B cell (primary cell): ENCODE measurements around the gene PCK1. TPM values are rescaled to one million over a fixed set of nuclear protein-coding genes. Genes with fewer than 3 reads are reported as not detected.

ENCODE experiments used
- ATAC-seq: fragments of 200-7000 bp; cut with Tn5 transposase; one replicate; pipeline ENCODE4 v1.10.0; 2021; ENCODE audit warnings: low read depth, mild to moderate bottlenecking, moderate number of reproducible peaks, moderate library complexity
- CTCF ChIA-PET: fragments of 350-600 bp; sonication (Branson Sonifier 250); formaldehyde crosslinking; loops from one replicate; lab custom pipeline; 2021; ENCODE audit warnings: antibody characterized with exemption, inconsistent platforms; lab: Charles Lee
- POLR2A ChIA-PET: fragments of 350-600 bp; sonication (Branson Sonifier 250); formaldehyde crosslinking; loops from one replicate; lab custom pipeline; 2021; ENCODE audit warnings: antibody characterized with exemption; lab: Charles Lee
- DNase-seq: peaks from one replicate; pipeline ENCODE4 v3.0.0; 2013
- H2AFZ ChIP-seq: 2 replicates; pipeline ENCODE4 v1.6.1; 2012; ENCODE audit warnings: mild to moderate bottlenecking, low read depth, low read length; ENCODE audit not compliant: insufficient read depth, poor library complexity, severe bottlenecking
- H3K27ac ChIP-seq, 2 donors: 1 replicate in 1 of 2; 2 replicates in 1 of 2; pipeline ENCODE4 v1.5.1; 2012 to 2013; ENCODE audit warnings: low read length in 2 of 2, mild to moderate bottlenecking in 2 of 2, moderate library complexity in 1 of 2
- H3K27me3 ChIP-seq, 4 experiments: fragments of 200-600 bp in 1 of 4; sonication (generic) in 1 of 4; replicated peaks in 1 of 4; 1 replicate in 2 of 4; 2 replicates in 2 of 4; pipeline versions ENCODE4 v1.6.1 to v1.7.0; 2013 to 2016; ENCODE audit warnings: low read length in 3 of 4, mild to moderate bottlenecking in 2 of 4, mixed read lengths in 1 of 4, moderate library complexity in 1 of 4; ENCODE audit not compliant: insufficient read depth in 4 of 4, control insufficient read depth in 3 of 4; ENCODE audit errors: control extremely low read depth in 1 of 4
- H3K36me3 ChIP-seq, 2 experiments: replicated peaks in 1 of 2; 1 replicate in 1 of 2; 2 replicates in 1 of 2; pipeline versions ENCODE4 v1.6.1 to v1.7.1; 2013; ENCODE audit warnings: low read length in 1 of 2; ENCODE audit not compliant: insufficient read depth in 2 of 2, control insufficient read depth in 1 of 2; ENCODE audit errors: control extremely low read depth in 1 of 2, extremely low read depth in 1 of 2
- H3K4me1 ChIP-seq, 2 donors: fragments of 200-600 bp in 1 of 2; sonication (generic) in 1 of 2; 1 replicate in 1 of 2; 2 replicates in 1 of 2; pipeline versions ENCODE4 v1.5.1 to v1.6.1; 2013 to 2017; ENCODE audit warnings: low read length in 2 of 2; ENCODE audit not compliant: control insufficient read depth in 2 of 2, insufficient read depth in 2 of 2
- H3K4me2 ChIP-seq: replicated peaks from 2 replicates; pipeline ENCODE3; 2012; ENCODE audit warnings: mild to moderate bottlenecking, low read depth, low read length; ENCODE audit not compliant: poor library complexity, severe bottlenecking
- H3K4me3 ChIP-seq, 5 experiments: fragments of 200-600 bp in 1 of 5; sonication (generic) in 1 of 5; 1 replicate in 3 of 5; 2 replicates in 2 of 5; pipeline versions ENCODE4 v1.5.1 to v1.7.0; 2011 to 2016; ENCODE audit warnings: low read length in 4 of 5, mild to moderate bottlenecking in 4 of 5, low read depth in 2 of 5, control low read depth in 1 of 5, moderate library complexity in 1 of 5; ENCODE audit not compliant: insufficient read depth in 1 of 5; ENCODE audit errors: control extremely low read depth in 1 of 5, extremely low read depth in 1 of 5
- H3K79me2 ChIP-seq: fragments of 200-600 bp; sonication (generic); one replicate; pipeline ENCODE4 v1.6.0; 2016; ENCODE audit warnings: low read length; ENCODE audit not compliant: control insufficient read depth, insufficient read depth
- H3K9ac ChIP-seq: fragments of 200-600 bp; sonication (generic); 2 replicates; pipeline ENCODE4 v1.6.1; 2017; ENCODE audit warnings: mild to moderate bottlenecking, low read length, moderate library complexity
- H3K9me3 ChIP-seq, 3 donors: one replicate each; pipeline versions ENCODE4 v1.6.1 to v1.7.1; 2013; ENCODE audit warnings: low read length in 2 of 3; ENCODE audit not compliant: control insufficient read depth in 2 of 3, insufficient read depth in 1 of 3; ENCODE audit errors: control extremely low read depth in 1 of 3
- H4K20me1 ChIP-seq: 2 replicates; pipeline ENCODE4 v1.6.0; 2012; ENCODE audit warnings: mild to moderate bottlenecking, low read length; ENCODE audit not compliant: insufficient read depth, control insufficient read depth, poor library complexity, severe bottlenecking
- H3K27ac Mint-ChIP-seq: one replicate; pipeline ENCODE4 v1.8.0; 2021; ENCODE audit warnings: mixed read lengths
- H3K27me3 Mint-ChIP-seq: one replicate; pipeline ENCODE4 v1.8.0; 2021; ENCODE audit warnings: mixed read lengths
- H3K4me1 Mint-ChIP-seq: one replicate; pipeline ENCODE4 v1.8.0; 2021; ENCODE audit warnings: mixed read lengths
- H3K4me3 Mint-ChIP-seq: one replicate; pipeline ENCODE4 v1.8.0; 2021; ENCODE audit warnings: mixed read lengths
- H3K9me3 Mint-ChIP-seq: one replicate; pipeline ENCODE4 v1.8.0; 2022; ENCODE audit warnings: mixed read lengths; ENCODE audit not compliant: insufficient read depth
- EZH2 ChIP-seq: IDR thresholded peaks from 2 replicates; pipeline ENCODE4 v1.6.1; 2012; ENCODE audit warnings: borderline replicate concordance, low read depth, mild to moderate bottlenecking, moderate library complexity, low read length; ENCODE audit not compliant: insufficient read depth, poor library complexity, severe bottlenecking
- WGBS: methylation state at CpG from one replicate; pipeline ENCODE4 v1.1.5; 2013; ENCODE audit warnings: missing lambda C conversion rate; ENCODE audit not compliant: insufficient coverage; 5-methylcytosine and 5-hydroxymethylcytosine counted together
- intact Hi-C: fragments of 100-400 bp; cut with micrococcal nuclease; formaldehyde crosslinking; loops from one replicate; pipeline ENCODE4 v1.10.0; 2022
- polyA plus RNA-seq: library from polyadenylated mRNA; depleted of rRNA; stranded (reverse); fragments of >200 nt; gene quantifications from 2 replicates; pipeline ENCODE4 v1.2.3, GENCODE V29; 2012
- total RNA-seq, 2 donors: library from RNA; stranded (reverse); fragments of 120-200 nt in 1 of 2; gene quantifications; 1 replicate in 1 of 2; 2 replicates in 1 of 2; pipeline versions ENCODE4 v1.2.3 to v1.2.4, GENCODE V29; 2013 to 2022
- TF ChIP-seq, protein P1 (sequence below): fragments of 200-600 bp; IDR thresholded peaks from one replicate; pipeline ENCODE4 v1.8.0; 2022; ENCODE audit warnings: antibody characterized with exemption, mild to moderate bottlenecking

The PCK1 gene
- total and polyA plus RNA-seq, 2 donors (not counting 1 experiment from before 2014, with no cell fraction given): not detected

DNA sequence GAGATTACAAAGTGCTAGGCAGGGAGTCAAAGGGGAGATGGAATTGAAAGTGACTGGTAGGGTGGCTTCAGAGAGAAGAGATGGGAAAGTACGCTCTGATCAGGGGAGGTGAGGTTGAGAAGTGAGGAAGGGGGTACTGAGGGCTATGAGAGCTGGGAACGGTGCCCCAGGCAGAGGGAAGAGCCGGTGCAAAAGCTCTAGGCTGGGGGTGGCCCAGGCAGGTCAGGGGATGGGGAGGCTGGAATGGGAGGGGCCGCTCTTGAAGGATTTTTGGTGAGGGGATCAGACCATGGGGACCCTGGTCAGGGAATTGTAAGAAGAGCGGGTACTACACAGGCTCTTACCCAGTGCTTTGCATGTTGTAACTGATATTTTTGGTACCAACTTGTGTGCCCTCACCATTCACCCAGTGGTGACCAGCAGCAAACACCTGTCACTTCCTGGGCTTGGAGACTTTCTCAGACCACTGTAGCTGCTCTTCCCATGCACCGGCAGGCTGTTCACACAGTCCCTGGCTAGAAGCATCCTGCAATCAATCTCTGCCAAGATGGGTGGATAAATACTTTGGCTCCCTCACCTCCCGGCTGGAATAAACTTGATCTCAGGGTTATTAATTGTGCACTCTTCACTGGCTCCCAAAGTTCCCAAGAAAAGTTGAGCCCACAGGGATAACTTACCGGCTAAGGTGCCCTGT lies 24.0 kb downstream of the PCK1 start:
- ChIA-PET CTCF (interaction anchor here (1.1 to 2.3 kb wide), 3 partner anchors 11 to 595 kb away, joined by 4 to 14 read pairs (median 5); no protein-coding TSS in a partner anchor), POLR2A (no interaction called here)
- ATAC-seq (no peak), DNase-seq (no peak)
- WGBS: 82% methylated on average over 8 of the region's 8 CpGs
- Mint-ChIP-seq H3K4me3 (no peak overlapping the region), H3K4me1 (no peaks in the 10 kb centered on the region), H3K27ac (no peak overlapping the region), H3K9me3 (peaks cover 3% of the 10 kb centered on the region), H3K27me3 (peaks cover 60% of the 10 kb centered on the region)
- Histone ChIP-seq H3K9ac (no peak overlapping the region), H3K36me3 (no peaks in the 10 kb centered on the region), H3K27me3 (peaks cover 0 to 32% (median 6%) of the 10 kb centered on the region in 4 experiments), H2AFZ (no peak overlapping the region), H4K20me1 (no peaks in the 10 kb centered on the region), H3K4me2 (no peak overlapping the region), H3K27ac (no peak overlapping the region), H3K4me3 (no peak overlapping the region), H3K9me3 (peaks cover 0 to 29% (median 6%) of the 10 kb centered on the region in 3 donors), H3K4me1 (no peaks in the 10 kb centered on the region), H3K79me2 (no peaks in the 10 kb centered on the region)
- TF ChIP-seq, protein P1, sequence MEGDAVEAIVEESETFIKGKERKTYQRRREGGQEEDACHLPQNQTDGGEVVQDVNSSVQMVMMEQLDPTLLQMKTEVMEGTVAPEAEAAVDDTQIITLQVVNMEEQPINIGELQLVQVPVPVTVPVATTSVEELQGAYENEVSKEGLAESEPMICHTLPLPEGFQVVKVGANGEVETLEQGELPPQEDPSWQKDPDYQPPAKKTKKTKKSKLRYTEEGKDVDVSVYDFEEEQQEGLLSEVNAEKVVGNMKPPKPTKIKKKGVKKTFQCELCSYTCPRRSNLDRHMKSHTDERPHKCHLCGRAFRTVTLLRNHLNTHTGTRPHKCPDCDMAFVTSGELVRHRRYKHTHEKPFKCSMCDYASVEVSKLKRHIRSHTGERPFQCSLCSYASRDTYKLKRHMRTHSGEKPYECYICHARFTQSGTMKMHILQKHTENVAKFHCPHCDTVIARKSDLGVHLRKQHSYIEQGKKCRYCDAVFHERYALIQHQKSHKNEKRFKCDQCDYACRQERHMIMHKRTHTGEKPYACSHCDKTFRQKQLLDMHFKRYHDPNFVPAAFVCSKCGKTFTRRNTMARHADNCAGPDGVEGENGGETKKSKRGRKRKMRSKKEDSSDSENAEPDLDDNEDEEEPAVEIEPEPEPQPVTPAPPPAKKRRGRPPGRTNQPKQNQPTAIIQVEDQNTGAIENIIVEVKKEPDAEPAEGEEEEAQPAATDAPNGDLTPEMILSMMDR: no peak
- intact Hi-C loops: no loop called here

DNA sequence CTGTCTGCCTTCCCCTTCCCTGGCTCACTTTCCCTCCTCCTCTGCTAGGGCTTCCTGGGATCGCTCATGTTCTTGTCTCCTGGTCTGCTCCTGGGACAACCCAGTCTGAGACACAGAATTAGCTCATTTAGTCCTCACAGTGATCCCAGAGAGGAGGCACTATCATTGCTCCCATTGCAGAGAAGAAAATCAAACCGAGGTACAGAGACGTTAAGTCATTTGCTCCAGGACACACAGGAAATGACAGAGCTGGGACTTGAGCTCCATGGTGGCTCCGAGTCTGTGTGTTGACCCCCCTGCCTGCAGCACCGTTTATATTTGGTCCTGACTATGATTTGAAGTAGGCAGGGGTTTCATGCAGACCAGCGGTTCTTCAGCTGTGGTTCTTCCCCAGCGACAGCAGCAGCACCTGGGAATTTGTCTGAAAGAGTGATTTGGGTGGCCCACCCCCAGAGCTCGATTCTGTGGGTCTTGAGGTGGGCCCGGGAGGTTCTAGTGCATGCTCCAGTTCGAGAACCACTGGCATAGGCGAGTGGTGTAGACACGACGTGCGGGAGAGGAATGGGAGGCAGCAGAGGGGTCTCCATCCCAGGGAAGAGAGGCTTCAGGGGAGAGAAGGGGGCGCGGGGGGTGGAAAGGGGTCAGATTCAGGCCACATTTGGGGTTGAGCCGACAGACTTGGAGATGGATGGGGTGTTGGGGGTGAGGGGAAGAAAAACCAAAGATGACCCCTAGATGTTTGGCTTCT lies 24.7 kb downstream of the PCK1 start:
- Histone ChIP-seq H3K79me2 (no peaks in the 10 kb centered on the region), H3K4me1 (no peaks in the 10 kb centered on the region), H3K27ac (no peak overlapping the region), H2AFZ (no peak overlapping the region), H3K4me3 (no peak overlapping the region), H3K9ac (no peak overlapping the region), H3K9me3 (peaks cover 0 to 29% (median 6%) of the 10 kb centered on the region in 3 donors), H4K20me1 (no peaks in the 10 kb centered on the region), H3K27me3 (peaks cover 0 to 31% (median 6%) of the 10 kb centered on the region in 4 experiments), H3K36me3 (no peaks in the 10 kb centered on the region), H3K4me2 (no peak overlapping the region)
- no peak for TF ChIP-seq EZH2
- TF ChIP-seq, protein P1: no peak
- CTCF ChIA-PET: interaction anchor here (0.6 to 2.3 kb wide), 2 partner anchors 7 to 11 kb away, joined by 3 to 14 read pairs; no protein-coding TSS in a partner anchor
- POLR2A ChIA-PET: interaction anchor here (0.7 kb wide), 1 partner anchor 583 kb away, joined by 3 read pairs; no protein-coding TSS in a partner anchor
- 79% methylated on average over 17 of the region's 17 CpGs for WGBS
- peaks cover 3% of the 10 kb centered on the region for H3K9me3 Mint-ChIP-seq
- H3K4me1 Mint-ChIP-seq: no peaks in the 10 kb centered on the region
- no peak for DNase-seq
- ATAC-seq: no peak
- no peak overlapping the region for H3K4me3 Mint-ChIP-seq
- H3K27me3 Mint-ChIP-seq: peaks cover 53% of the 10 kb centered on the region
- intact Hi-C loops: no loop called here
- no peak overlapping the region for H3K27ac Mint-ChIP-seq
